ENCODE results near the gene MCF2L2. TPM values are rescaled to one million over a fixed set of nuclear protein-coding genes. Genes with fewer than 3 reads are reported as not detected.

MCF2L2 gene
- total RNA-seq, 1 donor from 2014 or later: not detected

- H3K4me3 ChIP-seq: no peak overlapping the region
- H3K27ac ChIP-seq: no peak overlapping the region
- no peak for DNase-seq (ENCODE audit: low spot score in 2 of 2)
- intact Hi-C loops (cut with DNase I): loop anchor here (5.0 kb wide), 1 partner anchor 130 kb away; no protein-coding TSS in a partner anchor
- H3K27me3 ChIP-seq: no peaks in the 10 kb centered on the region
- no peak for TF ChIP-seq CTCF (IDR thresholded peaks at IDR 0.05)
- H3K36me3 ChIP-seq: no peaks in the 10 kb centered on the region
- H3K9me3 ChIP-seq: no peaks in the 10 kb centered on the region
- H3K4me1 ChIP-seq: peaks cover 0 to 2% of the 10 kb centered on the region in 2 donors
These were observed 176.2 kb downstream of the MCF2L2 start for GRCh38 chr3:183252118-183252782.

- Histone ChIP-seq H3K4me3 (no peak overlapping the region), H3K36me3 (no peaks in the 10 kb centered on the region), H3K4me1 (no peaks in the 10 kb centered on the region), H3K27me3 (no peaks in the 10 kb centered on the region), H3K9me3 (no peaks in the 10 kb centered on the region), H3K27ac (no peak overlapping the region)
- no peak for DNase-seq (ENCODE audit: low spot score in 2 of 2)
- intact Hi-C loops (cut with DNase I): no loop called here
- TF ChIP-seq CTCF (IDR thresholded peaks at IDR 0.05): no peak
These were observed 179.3 kb downstream of the MCF2L2 start for GRCh38 chr3:183249006-183249718.

GRCh38 chr3:183247011-183247589, 181.3 kb downstream of the MCF2L2 start:
- no peak overlapping the region for H3K4me3 ChIP-seq
- intact Hi-C loops (cut with DNase I): no loop called here
- no peak for TF ChIP-seq CTCF (IDR thresholded peaks at IDR 0.05)
- no peak overlapping the region for H3K27ac ChIP-seq
- H3K4me1 ChIP-seq: no peaks in the 10 kb centered on the region
- H3K36me3 ChIP-seq: no peaks in the 10 kb centered on the region
- no peaks in the 10 kb centered on the region for H3K27me3 ChIP-seq
- no peaks in the 10 kb centered on the region for H3K9me3 ChIP-seq
- DNase-seq (ENCODE audit: low spot score in 2 of 2): no peak

GRCh38 chr3:183244981-183245476, 183.4 kb downstream of the MCF2L2 start:
- no peaks in the 10 kb centered on the region for H3K4me1 ChIP-seq
- no peak for DNase-seq (ENCODE audit: low spot score in 2 of 2)
- no peak overlapping the region for H3K27ac ChIP-seq
- intact Hi-C loops (cut with DNase I): no loop called here
- no peaks in the 10 kb centered on the region for H3K27me3 ChIP-seq
- H3K4me3 ChIP-seq: no peak overlapping the region
- H3K9me3 ChIP-seq: no peaks in the 10 kb centered on the region
- H3K36me3 ChIP-seq: no peaks in the 10 kb centered on the region
- no peak for TF ChIP-seq CTCF (IDR thresholded peaks at IDR 0.05)

- peak in 1 of 2 donors; percentile 76 for DNase-seq (ENCODE audit: low spot score in 2 of 2)
- TF ChIP-seq CTCF (IDR thresholded peaks at IDR 0.05): no peak
- H3K4me3 ChIP-seq: no peak overlapping the region
- H3K9me3 ChIP-seq: no peaks in the 10 kb centered on the region
- intact Hi-C loops (cut with DNase I): no loop called here
- H3K27me3 ChIP-seq: no peaks in the 10 kb centered on the region
- H3K27ac ChIP-seq: no peak overlapping the region
- no peaks in the 10 kb centered on the region for H3K4me1 ChIP-seq
- no peaks in the 10 kb centered on the region for H3K36me3 ChIP-seq
These were observed 184.2 kb downstream of the MCF2L2 start for GRCh38 chr3:183244219-183244618.
